ENCODE measurements around the gene ALS2. TPM values are rescaled to one million over a fixed set of nuclear protein-coding genes. Genes with fewer than 3 reads are reported as not detected.

ALS2 gene
- total and polyA plus RNA-seq, 2 of the 8 experiments (the other 6 are each of a cell fraction or from before 2014, with no cell fraction given), result 12.1 to 34.5 TPM

GRCh38 chr2:201828220-201828619 is 47.5 kb upstream of the ALS2 start:
- no peak overlapping the region for H2AK5ac ChIP-seq (ENCODE audit: low read depth, low read length)
- no peak overlapping the region for H2BK5ac ChIP-seq (ENCODE audit: low read depth, low read length)
- CTCF ChIA-PET (ENCODE audit: partially characterized antibody), result interaction anchor here (0.9 to 1.9 kb wide), 5 partner anchors 10 to 236 kb away, joined by 3 to 4 read pairs (median 4); no protein-coding TSS in a partner anchor
- DNase-seq (ENCODE audit: low read depth in 1 of 2, low spot score in 2 of 2) (no peak), FAIRE-seq (no peak)
- H4K5ac ChIP-seq (ENCODE audit: insufficient read length, low read depth, low read length), result no peak overlapping the region
- no peaks in the 10 kb centered on the region for H3K79me1 ChIP-seq (ENCODE audit: low read depth, low read length)
- H3K36me3 ChIP-seq (ENCODE audit: control insufficient read depth in 2 of 4, insufficient read depth in 4 of 4, low read length in 3 of 4), result no peaks in the 10 kb centered on the region
- no peak overlapping the region for H3K14ac ChIP-seq (ENCODE audit: insufficient read length)
- no peaks in the 10 kb centered on the region for H3K79me2 ChIP-seq (ENCODE audit: control insufficient read depth in 1 of 2, insufficient read depth in 2 of 2, low read length in 2 of 2)
- no peak for TF ChIP-seq HDAC2 (IDR thresholded peaks at IDR 0.05; ENCODE audit: borderline replicate concordance in 1 of 2, low read depth in 2 of 2, low read length in 2 of 2)
- TF ChIP-seq TAF7 (optimal IDR thresholded peaks at IDR 0.05; ENCODE audit: borderline replicate concordance, low read depth, low read length), result no peak
- TF ChIP-seq TAF1 (IDR thresholded peaks at IDR 0.05; ENCODE audit: low read depth, low read length), result no peak
- no peak for TF ChIP-seq RBBP5 (IDR thresholded peaks at IDR 0.05; ENCODE audit: borderline replicate concordance, low read depth, low read length)
- TF ChIP-seq CHD2 (IDR thresholded peaks at IDR 0.05; ENCODE audit: low read length), result no peak
- no peak for TF ChIP-seq EP300 (IDR thresholded peaks at IDR 0.05; ENCODE audit: borderline replicate concordance in 1 of 2, low read depth in 2 of 2, low read length in 2 of 2)
- TF ChIP-seq E2F6 (IDR thresholded peaks at IDR 0.05), result no peak
- TF ChIP-seq JUND (IDR thresholded peaks at IDR 0.05; ENCODE audit: low read length), result no peak
- TF ChIP-seq CTBP2 (IDR thresholded peaks at IDR 0.05; ENCODE audit: borderline replicate concordance, insufficient read depth, insufficient read length, low read length), result no peak
- no peak overlapping the region for H2BK20ac ChIP-seq (ENCODE audit: low read length)
- no peaks in the 10 kb centered on the region for H4K20me1 ChIP-seq (replicated peaks in 1 of 2; ENCODE audit: control insufficient read depth in 1 of 2, insufficient read depth in 2 of 2, low read length in 2 of 2)
- H3K9ac ChIP-seq (replicated peaks in 1 of 4; ENCODE audit: extremely low read depth in 1 of 4, low read depth in 3 of 4, low read length in 3 of 4), result no peak overlapping the region
- no peaks in the 10 kb centered on the region for H3K9me3 ChIP-seq (ENCODE audit: insufficient read depth in 2 of 2, low read depth in 1 of 2, low read length in 1 of 2)
- H3K4me3 ChIP-seq (ENCODE audit: extremely low read depth in 1 of 4, insufficient read depth in 2 of 4, low read depth in 3 of 4, low read length in 4 of 4), result no peak overlapping the region
- no peaks in the 10 kb centered on the region for H3K4me1 ChIP-seq (replicated peaks in 1 of 4; ENCODE audit: control insufficient read depth in 3 of 4, insufficient read depth in 4 of 4, low read length in 3 of 4)
- no peak overlapping the region for H2BK120ac ChIP-seq (replicated peaks; ENCODE audit: low read depth, low read length)
- no peaks in the 10 kb centered on the region for H3K27me3 ChIP-seq (replicated peaks in 1 of 4; ENCODE audit: control insufficient read depth in 3 of 4, extremely low read depth in 1 of 4, insufficient read depth in 3 of 4, low read length in 3 of 4)
- no peak overlapping the region for H3K56ac ChIP-seq (replicated peaks; ENCODE audit: insufficient read length, low read depth, low read length)
- no peak overlapping the region for H3K4me2 ChIP-seq (ENCODE audit: insufficient read depth in 1 of 2, low read depth in 2 of 2, low read length in 2 of 2)
- POLR2A ChIA-PET (ENCODE audit: partially characterized antibody), result interaction anchor here (0.7 to 1.4 kb wide), 3 partner anchors 8 to 143 kb away, joined by 3 read pairs; no protein-coding TSS in a partner anchor
- no peak overlapping the region for H3K23ac ChIP-seq (ENCODE audit: insufficient read length)
- H2BK15ac ChIP-seq (ENCODE audit: low read length), result no peak overlapping the region
- no peak overlapping the region for H3K18ac ChIP-seq (ENCODE audit: extremely low read depth, low read length)
- no peak overlapping the region for H4K91ac ChIP-seq (replicated peaks; ENCODE audit: insufficient read length, low read length)
- WGBS, 2 experiments (ENCODE audit: extremely low coverage in 1 of 2, insufficient coverage in 1 of 2, insufficient read length in 1 of 2, insufficient replicate concordance in 2 of 2, low coverage in 1 of 2, low lambda C conversion rate in 2 of 2, missing lambda C conversion rate in 1 of 2), result 90% methylated on average over 2 of the region's 2 CpGs; no CpG with 5 or more reads in 1 of the 2 experiments
- no peak overlapping the region; the same call in 1 of the 2 replicates for H2BK12ac ChIP-seq (ENCODE audit: low read depth, low read length)
- H3K4ac ChIP-seq (replicated peaks; ENCODE audit: insufficient read length, low read depth, low read length), result no peak overlapping the region
- H4K8ac ChIP-seq (ENCODE audit: extremely low read depth, insufficient read depth, low read length), result no peak overlapping the region
- H2AFZ ChIP-seq (ENCODE audit: low read length), result no peak overlapping the region; the same call in 1 of the 2 replicates
- H3K27ac ChIP-seq (ENCODE audit: low read depth, low read length), result no peak overlapping the region
- H3K23me2 ChIP-seq (ENCODE audit: low read depth, low read length), result no peaks in the 10 kb centered on the region

All from H1 (cell line).